ENCODE measurements around the gene LCTL. TPM values are rescaled to one million over a fixed set of nuclear protein-coding genes. Genes with fewer than 3 reads are reported as not detected.

The LCTL gene
- polyA plus RNA-seq, 3 donors = not detected

- H3K4me3 ChIP-seq (replicated peaks in 1 of 3; ENCODE audit: low read depth in 2 of 3, low read length in 3 of 3) = no peak overlapping the region
- Mint-ChIP-seq H3K9me3 (no peaks in the 10 kb centered on the region), H3K27ac (no peak overlapping the region), H3K4me1 (peaks cover 6% of the 10 kb centered on the region), H3K36me3 (no peaks in the 10 kb centered on the region), H3K27me3 (ENCODE audit: low read depth in 3 of 3) (peaks cover 1 to 4% (median 3%) of the 10 kb centered on the region in 3 donors), H3K4me3 (no peak overlapping the region)
- H2AFZ ChIP-seq (ENCODE audit: insufficient read depth, low read depth, low read length, poor library complexity, severe bottlenecking) = no peak overlapping the region
- H4K20me1 ChIP-seq (ENCODE audit: insufficient read depth, low read length) = no peaks in the 10 kb centered on the region
- no peak for DNase-seq
- TF ChIP-seq CTCF (IDR thresholded peaks at IDR 0.05) = no peak
- H3K4me2 ChIP-seq (replicated peaks; ENCODE audit: extremely low read depth, low read length, poor library complexity, severe bottlenecking) = no peak overlapping the region
- H3K27me3 ChIP-seq (ENCODE audit: control insufficient read depth in 2 of 2, insufficient read depth in 2 of 2, low read length in 2 of 2) = no peaks in the 10 kb centered on the region
- no peaks in the 10 kb centered on the region for H3K36me3 ChIP-seq (replicated peaks in 1 of 2; ENCODE audit: control insufficient read depth in 1 of 2, insufficient read depth in 2 of 2, low read length in 2 of 2)
- H3K4me1 ChIP-seq (ENCODE audit: control insufficient read depth in 1 of 2, insufficient read depth in 2 of 2, low read length in 2 of 2) = no peaks in the 10 kb centered on the region
- H3K27ac ChIP-seq (ENCODE audit: low read depth in 1 of 2, low read length in 2 of 2) = no peak overlapping the region
- no peaks in the 10 kb centered on the region for H3K9me3 ChIP-seq (replicated peaks in 1 of 2; ENCODE audit: control insufficient read depth in 1 of 2, insufficient read depth in 1 of 2, low read length in 2 of 2)
- H3K79me2 ChIP-seq (ENCODE audit: insufficient read depth, low read length) = no peaks in the 10 kb centered on the region
- intact Hi-C loops (cut with micrococcal nuclease) = no loop called here
- WGBS (ENCODE audit: insufficient coverage) = 83% methylated on average over 3 of the region's 8 CpGs
- H3K9ac ChIP-seq (ENCODE audit: insufficient read depth, low read length, poor library complexity, severe bottlenecking) = no peak overlapping the region
Observed at GRCh38 chr15:66588971-66589370, 23.2 kb upstream of the LCTL start.

DNA sequence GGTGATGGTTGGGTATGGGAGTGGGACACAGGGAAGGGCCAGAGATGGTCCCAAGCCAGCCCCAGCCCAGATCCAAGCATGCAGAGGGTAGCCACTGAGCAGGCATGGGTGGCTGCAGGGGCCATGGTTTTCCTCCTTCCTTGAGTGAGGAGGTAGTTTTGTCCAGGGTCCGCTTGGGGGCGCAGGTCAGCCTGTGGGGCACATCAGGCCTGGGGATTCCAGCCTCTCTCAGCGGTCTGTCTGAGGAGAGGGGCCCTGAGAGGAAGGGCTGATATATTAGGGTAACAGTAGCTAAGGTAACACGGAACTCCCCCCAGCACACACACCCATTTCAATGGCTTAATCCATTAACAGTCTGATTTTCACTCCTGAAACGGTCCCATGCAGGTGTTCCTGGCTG lies 22.7 kb upstream of the LCTL start:
- 100% methylated on average over 1 of the region's 5 CpGs for WGBS (ENCODE audit: insufficient coverage)
- Mint-ChIP-seq H3K27ac (no peak overlapping the region), H3K9me3 (no peaks in the 10 kb centered on the region), H3K4me1 (peaks cover 6% of the 10 kb centered on the region), H3K27me3 (ENCODE audit: low read depth in 3 of 3) (peaks cover 3 to 4% (median 3%) of the 10 kb centered on the region in 3 donors), H3K36me3 (no peaks in the 10 kb centered on the region), H3K4me3 (no peak overlapping the region)
- TF ChIP-seq CTCF (IDR thresholded peaks at IDR 0.05) = no peak
- H4K20me1 ChIP-seq (ENCODE audit: insufficient read depth, low read length) = no peaks in the 10 kb centered on the region
- H3K79me2 ChIP-seq (ENCODE audit: insufficient read depth, low read length) = no peaks in the 10 kb centered on the region
- H3K36me3 ChIP-seq (replicated peaks in 1 of 2; ENCODE audit: control insufficient read depth in 1 of 2, insufficient read depth in 2 of 2, low read length in 2 of 2) = no peaks in the 10 kb centered on the region
- no peaks in the 10 kb centered on the region for H3K27me3 ChIP-seq (ENCODE audit: control insufficient read depth in 2 of 2, insufficient read depth in 2 of 2, low read length in 2 of 2)
- DNase-seq = no peak
- no peak overlapping the region for H2AFZ ChIP-seq (ENCODE audit: insufficient read depth, low read depth, low read length, poor library complexity, severe bottlenecking)
- H3K9me3 ChIP-seq (replicated peaks in 1 of 2; ENCODE audit: control insufficient read depth in 1 of 2, insufficient read depth in 1 of 2, low read length in 2 of 2) = no peaks in the 10 kb centered on the region
- H3K9ac ChIP-seq (ENCODE audit: insufficient read depth, low read length, poor library complexity, severe bottlenecking) = no peak overlapping the region
- intact Hi-C loops (cut with micrococcal nuclease) = no loop called here
- H3K4me3 ChIP-seq (replicated peaks in 1 of 3; ENCODE audit: low read depth in 2 of 3, low read length in 3 of 3) = no peak overlapping the region
- no peak overlapping the region for H3K27ac ChIP-seq (ENCODE audit: low read depth in 1 of 2, low read length in 2 of 2)
- H3K4me1 ChIP-seq (ENCODE audit: control insufficient read depth in 1 of 2, insufficient read depth in 2 of 2, low read length in 2 of 2) = no peaks in the 10 kb centered on the region
- no peak overlapping the region for H3K4me2 ChIP-seq (replicated peaks; ENCODE audit: extremely low read depth, low read length, poor library complexity, severe bottlenecking)

All from CD14-positive monocyte (primary cell).